MM.1S (cell line): ENCODE measurements around the gene IGHMBP2.

Source experiments
- DNase-seq: peaks from one replicate; pipeline ENCODE4 v3.0.0-alpha.2; 2015
- H2AFZ ChIP-seq: fragments of 300-600 bp; sonication (generic); 2 replicates; pipeline ENCODE4 v1.6.0; 2016; ENCODE audit warnings: antibody characterized with exemption, low read length
- H3F3A ChIP-seq: fragments of 300-600 bp; sonication (generic); 2 replicates; pipeline ENCODE4 v1.6.1; 2016; ENCODE audit warnings: mild to moderate bottlenecking, antibody characterized with exemption, low read length, moderate library complexity, mixed read lengths; ENCODE audit not compliant: insufficient read depth
- H3K27ac ChIP-seq: fragments of 300-600 bp; sonication (generic); 2 replicates; pipeline ENCODE4 v1.5.1; 2016; ENCODE audit warnings: mild to moderate bottlenecking, low read length
- H3K27me3 ChIP-seq: fragments of 300-600 bp; sonication (generic); replicated peaks from 2 replicates; pipeline ENCODE4 v1.6.0; 2016; ENCODE audit warnings: low read length; ENCODE audit not compliant: insufficient read depth
- H3K36me3 ChIP-seq: fragments of 300-600 bp; sonication (generic); replicated peaks from 2 replicates; pipeline ENCODE4 v1.6.1; 2016; ENCODE audit warnings: mild to moderate bottlenecking, low read length, mixed read lengths; ENCODE audit not compliant: insufficient read depth
- H3K4me1 ChIP-seq: fragments of 300-600 bp; sonication (generic); 2 replicates; pipeline ENCODE4 v1.6.1; 2016; ENCODE audit warnings: low read length, mixed read lengths
- H3K4me2 ChIP-seq: fragments of 300-600 bp; sonication (generic); 2 replicates; pipeline ENCODE4 v1.6.0; 2016; ENCODE audit warnings: low read depth, low read length
- H3K4me3 ChIP-seq: fragments of 300-600 bp; sonication (generic); 2 replicates; pipeline ENCODE4 v1.5.1; 2016; ENCODE audit warnings: low read length, mixed read lengths
- H3K79me2 ChIP-seq: fragments of 300-600 bp; sonication (generic); 2 replicates; pipeline ENCODE4 v1.6.1; 2016; ENCODE audit warnings: mixed run types, low read length, mixed read lengths
- H3K9ac ChIP-seq: fragments of 300-600 bp; sonication (generic); 2 replicates; pipeline ENCODE4 v1.6.1; 2016; ENCODE audit warnings: low read length, mixed read lengths
- H3K9me2 ChIP-seq: fragments of 300-600 bp; sonication (generic); replicated peaks from 2 replicates; pipeline ENCODE4 v1.6.1; 2016; ENCODE audit warnings: mild to moderate bottlenecking, low read length, mixed read lengths; ENCODE audit not compliant: insufficient read depth
- H3K9me3 ChIP-seq: fragments of 300-600 bp; sonication (generic); replicated peaks from 2 replicates; pipeline ENCODE4 v1.6.1; 2016; ENCODE audit warnings: mild to moderate bottlenecking, low read length, mixed read lengths; ENCODE audit not compliant: insufficient read depth
- H4K20me1 ChIP-seq: fragments of 300-600 bp; sonication (generic); 2 replicates; pipeline ENCODE4 v1.6.1; 2016; ENCODE audit warnings: mild to moderate bottlenecking, low read length, moderate library complexity, mixed read lengths; ENCODE audit not compliant: insufficient read depth
- EZH2 ChIP-seq: fragments of 300-600 bp; sonication (generic); optimal IDR thresholded peaks from 2 replicates; pipeline ENCODE3; 2017; ENCODE audit warnings: low read depth, mild to moderate bottlenecking, antibody characterized with exemption, low read length, mixed read lengths
- EZH2phosphoT487 ChIP-seq: fragments of 300-600 bp; sonication (generic); IDR thresholded peaks from 2 replicates; pipeline ENCODE4 v1.6.1; 2018; ENCODE audit warnings: antibody characterized with exemption, low read length
- TF ChIP-seq, protein P1 (sequence below): fragments of 300-600 bp; sonication (generic); IDR thresholded peaks from 2 replicates; pipeline ENCODE4 v1.5.1; 2016; ENCODE audit warnings: antibody characterized with exemption, low read length, mixed read lengths

Gene IGHMBP2

DNA sequence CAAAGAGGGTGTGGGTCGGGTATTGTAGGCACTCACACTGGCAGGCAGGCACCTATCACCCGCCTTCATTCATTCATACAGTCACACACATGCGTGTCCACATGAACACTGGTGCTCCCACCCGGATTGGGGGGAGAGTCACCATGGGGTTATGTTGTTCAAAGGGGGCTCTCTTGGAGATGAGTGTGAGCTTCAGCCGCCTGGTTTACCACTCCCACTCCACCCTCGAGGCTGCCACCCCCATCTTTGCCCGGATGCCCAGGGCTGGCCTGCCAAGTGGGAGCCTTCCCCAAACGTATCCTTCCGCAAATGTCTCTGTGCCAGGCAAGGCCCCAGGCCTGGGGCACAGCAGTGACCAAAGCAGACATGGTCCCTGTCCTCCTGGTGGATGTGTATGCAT is 54.5 kb downstream of the IGHMBP2 start:
- H3K9ac ChIP-seq = no peak overlapping the region
- no peaks in the 10 kb centered on the region for H3K4me1 ChIP-seq
- no peaks in the 10 kb centered on the region for H3K9me3 ChIP-seq
- peaks cover 44% of the 10 kb centered on the region for H3K27me3 ChIP-seq
- DNase-seq = no peak
- H4K20me1 ChIP-seq = no peaks in the 10 kb centered on the region
- H3K4me3 ChIP-seq = no peak overlapping the region
- no peaks in the 10 kb centered on the region for H3F3A ChIP-seq
- H3K79me2 ChIP-seq = no peaks in the 10 kb centered on the region
- H3K4me2 ChIP-seq = no peak overlapping the region
- H3K36me3 ChIP-seq = no peaks in the 10 kb centered on the region
- no peaks in the 10 kb centered on the region for H3K9me2 ChIP-seq
- no peak overlapping the region for H2AFZ ChIP-seq
- H3K27ac ChIP-seq = no peak overlapping the region
- no peak for TF ChIP-seq EZH2phosphoT487
- TF ChIP-seq EZH2 = no peak
- TF ChIP-seq, protein P1, sequence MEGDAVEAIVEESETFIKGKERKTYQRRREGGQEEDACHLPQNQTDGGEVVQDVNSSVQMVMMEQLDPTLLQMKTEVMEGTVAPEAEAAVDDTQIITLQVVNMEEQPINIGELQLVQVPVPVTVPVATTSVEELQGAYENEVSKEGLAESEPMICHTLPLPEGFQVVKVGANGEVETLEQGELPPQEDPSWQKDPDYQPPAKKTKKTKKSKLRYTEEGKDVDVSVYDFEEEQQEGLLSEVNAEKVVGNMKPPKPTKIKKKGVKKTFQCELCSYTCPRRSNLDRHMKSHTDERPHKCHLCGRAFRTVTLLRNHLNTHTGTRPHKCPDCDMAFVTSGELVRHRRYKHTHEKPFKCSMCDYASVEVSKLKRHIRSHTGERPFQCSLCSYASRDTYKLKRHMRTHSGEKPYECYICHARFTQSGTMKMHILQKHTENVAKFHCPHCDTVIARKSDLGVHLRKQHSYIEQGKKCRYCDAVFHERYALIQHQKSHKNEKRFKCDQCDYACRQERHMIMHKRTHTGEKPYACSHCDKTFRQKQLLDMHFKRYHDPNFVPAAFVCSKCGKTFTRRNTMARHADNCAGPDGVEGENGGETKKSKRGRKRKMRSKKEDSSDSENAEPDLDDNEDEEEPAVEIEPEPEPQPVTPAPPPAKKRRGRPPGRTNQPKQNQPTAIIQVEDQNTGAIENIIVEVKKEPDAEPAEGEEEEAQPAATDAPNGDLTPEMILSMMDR = no peak

DNA sequence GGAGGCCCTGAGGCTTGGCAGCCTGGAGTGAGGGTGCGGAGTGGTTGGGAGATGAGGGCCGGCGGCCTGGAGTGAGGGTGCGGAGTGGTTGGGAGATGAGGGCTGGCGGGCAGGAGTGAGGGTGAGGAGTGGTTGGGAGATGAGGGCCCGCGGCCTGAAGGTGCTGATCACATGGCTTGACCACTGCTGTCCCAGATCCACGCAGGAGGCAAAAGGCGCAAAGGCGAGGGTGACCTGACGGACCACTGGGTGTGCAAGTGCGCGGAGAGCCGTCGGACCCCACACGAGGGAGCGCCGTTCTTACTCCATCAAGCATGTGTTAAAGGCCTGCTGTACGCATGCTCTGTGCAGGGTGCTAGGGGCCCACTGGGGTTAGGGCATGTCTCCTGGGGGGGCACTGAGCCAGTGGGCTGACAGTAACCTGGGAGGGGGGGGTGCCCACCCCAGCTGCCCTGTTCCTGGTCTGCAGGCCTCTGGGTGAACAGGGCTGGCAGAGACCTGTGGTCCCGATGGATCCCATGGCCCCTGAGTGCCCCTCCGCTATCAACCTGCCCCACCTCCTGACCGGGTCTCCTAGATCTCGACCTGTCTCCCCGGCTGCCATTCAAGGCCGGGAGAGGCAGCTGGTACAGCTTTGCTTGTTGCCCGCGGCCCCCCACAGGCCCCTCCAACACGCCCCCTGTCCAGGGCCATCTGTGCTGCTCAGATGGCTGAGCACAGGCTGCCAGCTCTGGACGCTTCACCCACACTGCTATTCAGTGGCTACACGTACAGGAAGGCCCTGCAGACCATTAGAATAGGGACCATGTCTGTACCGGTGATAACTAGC is 56.0 kb downstream of the IGHMBP2 start:
- Histone ChIP-seq H3K4me3 (no peak overlapping the region), H3K9ac (no peak overlapping the region), H3K36me3 (no peaks in the 10 kb centered on the region), H3K27ac (no peak overlapping the region), H3K79me2 (no peaks in the 10 kb centered on the region), H2AFZ (no peak overlapping the region), H4K20me1 (no peaks in the 10 kb centered on the region), H3K4me2 (no peak overlapping the region), H3F3A (no peaks in the 10 kb centered on the region), H3K9me2 (no peaks in the 10 kb centered on the region), H3K4me1 (no peaks in the 10 kb centered on the region), H3K9me3 (no peaks in the 10 kb centered on the region), H3K27me3 (peaks cover 57% of the 10 kb centered on the region)
- TF ChIP-seq EZH2phosphoT487 = no peak
- TF ChIP-seq EZH2 = no peak
- TF ChIP-seq, protein P1 = no peak
- DNase-seq = no peak

DNA sequence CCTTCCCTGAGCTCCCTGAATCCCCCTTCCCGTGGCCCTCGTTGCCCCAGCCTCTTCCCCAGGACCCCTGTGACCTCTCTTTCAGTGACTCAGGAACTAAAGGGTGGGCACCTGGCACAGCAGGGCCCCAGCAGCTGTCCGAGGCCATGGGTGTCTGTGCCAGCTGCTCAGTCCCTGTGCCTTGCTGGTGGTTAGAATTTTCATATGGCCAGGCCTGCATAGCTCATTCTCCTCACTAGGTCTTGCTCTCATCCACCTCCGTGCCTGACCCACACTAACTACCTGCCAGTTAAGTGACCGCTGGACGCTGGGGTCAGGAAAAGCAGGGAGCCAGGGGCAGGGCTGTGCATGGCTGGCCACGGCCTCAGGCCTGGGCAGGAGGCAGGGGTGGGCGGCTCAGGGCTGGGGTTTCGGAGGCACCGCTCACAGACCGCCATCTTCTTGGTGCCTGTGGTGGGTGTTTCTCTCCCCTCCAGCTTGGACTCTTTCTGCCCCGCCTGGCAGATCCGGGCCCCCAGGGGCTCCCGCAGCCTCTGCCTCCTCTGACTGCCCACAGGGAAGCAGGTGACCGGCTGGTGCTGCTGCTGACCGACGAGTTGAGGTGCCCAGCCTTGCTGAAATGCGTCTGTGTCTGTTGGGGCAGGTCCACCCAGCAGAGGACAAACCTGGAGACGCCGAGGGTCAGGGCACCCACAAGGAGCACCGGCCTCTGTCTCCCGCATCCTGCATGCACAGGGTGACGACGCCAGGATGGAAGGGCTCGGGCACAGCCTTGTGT is 56.8 kb downstream of the IGHMBP2 start:
- no peak overlapping the region for H3K4me2 ChIP-seq
- DNase-seq = no peak
- H3K4me1 ChIP-seq = no peaks in the 10 kb centered on the region
- H3K36me3 ChIP-seq = no peaks in the 10 kb centered on the region
- no peaks in the 10 kb centered on the region for H3K79me2 ChIP-seq
- H3K9me2 ChIP-seq = no peaks in the 10 kb centered on the region
- H3F3A ChIP-seq = no peaks in the 10 kb centered on the region
- no peak overlapping the region for H3K4me3 ChIP-seq
- no peak overlapping the region for H2AFZ ChIP-seq
- no peak overlapping the region for H3K9ac ChIP-seq
- TF ChIP-seq, protein P1 = no peak
- TF ChIP-seq EZH2phosphoT487 (no peak), EZH2 (no peak)
- no peaks in the 10 kb centered on the region for H3K9me3 ChIP-seq
- peaks cover 59% of the 10 kb centered on the region for H3K27me3 ChIP-seq
- no peaks in the 10 kb centered on the region for H4K20me1 ChIP-seq
- no peak overlapping the region for H3K27ac ChIP-seq
